ENCODE results near the gene PNPLA6.

DNA sequence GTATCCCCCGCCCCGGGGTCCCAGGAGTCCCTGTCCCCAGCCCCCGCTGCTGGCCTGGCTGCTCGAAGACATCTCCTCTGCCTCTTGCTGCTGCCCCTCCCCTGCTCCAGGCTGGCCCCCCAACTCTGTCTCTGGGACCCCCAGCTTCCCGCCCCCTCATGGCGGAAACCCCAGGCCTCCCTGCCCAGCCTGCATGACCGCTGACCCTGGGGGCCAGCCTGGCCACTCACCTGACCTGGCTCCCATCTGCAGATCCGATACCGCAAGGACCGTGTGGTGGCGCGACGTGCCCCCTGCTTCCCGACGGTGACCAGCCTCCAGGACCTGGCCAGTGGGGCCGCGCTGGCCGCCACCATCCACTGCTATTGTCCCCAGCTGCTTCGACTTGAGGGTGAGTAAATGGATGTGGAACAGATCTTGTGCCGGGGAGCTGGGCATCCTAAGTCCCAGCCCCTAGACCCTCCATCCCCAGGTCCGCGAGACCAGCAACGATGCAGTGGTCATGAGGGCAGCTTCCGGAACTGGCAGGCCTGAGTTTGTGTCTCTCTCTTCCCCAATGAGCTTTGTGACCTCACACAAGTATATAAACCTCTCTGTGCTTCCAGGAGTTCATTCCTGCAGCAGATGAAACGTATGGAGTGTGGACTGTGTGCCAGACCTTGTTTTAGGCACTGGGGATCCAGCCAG is 72.5 kb downstream of the PNPLA6 start:
- TF ChIP-seq, protein P1, sequence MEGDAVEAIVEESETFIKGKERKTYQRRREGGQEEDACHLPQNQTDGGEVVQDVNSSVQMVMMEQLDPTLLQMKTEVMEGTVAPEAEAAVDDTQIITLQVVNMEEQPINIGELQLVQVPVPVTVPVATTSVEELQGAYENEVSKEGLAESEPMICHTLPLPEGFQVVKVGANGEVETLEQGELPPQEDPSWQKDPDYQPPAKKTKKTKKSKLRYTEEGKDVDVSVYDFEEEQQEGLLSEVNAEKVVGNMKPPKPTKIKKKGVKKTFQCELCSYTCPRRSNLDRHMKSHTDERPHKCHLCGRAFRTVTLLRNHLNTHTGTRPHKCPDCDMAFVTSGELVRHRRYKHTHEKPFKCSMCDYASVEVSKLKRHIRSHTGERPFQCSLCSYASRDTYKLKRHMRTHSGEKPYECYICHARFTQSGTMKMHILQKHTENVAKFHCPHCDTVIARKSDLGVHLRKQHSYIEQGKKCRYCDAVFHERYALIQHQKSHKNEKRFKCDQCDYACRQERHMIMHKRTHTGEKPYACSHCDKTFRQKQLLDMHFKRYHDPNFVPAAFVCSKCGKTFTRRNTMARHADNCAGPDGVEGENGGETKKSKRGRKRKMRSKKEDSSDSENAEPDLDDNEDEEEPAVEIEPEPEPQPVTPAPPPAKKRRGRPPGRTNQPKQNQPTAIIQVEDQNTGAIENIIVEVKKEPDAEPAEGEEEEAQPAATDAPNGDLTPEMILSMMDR (IDR thresholded peaks at IDR 0.05): no peak
- no peak for TF ChIP-seq POLR2A (IDR thresholded peaks at IDR 0.05)
